ENCODE measurements around the gene CUX1. TPM values are rescaled to one million over a fixed set of nuclear protein-coding genes. Genes with fewer than 3 reads are reported as not detected.

Gene CUX1
- total RNA-seq, 4 donors from 2014 or later, result 64.1 to 142 (median 111) TPM

GRCh38 chr7:102055181-102055976 is 238.0 kb downstream of the CUX1 start:
- Histone ChIP-seq H3K9me3 (no peaks in the 10 kb centered on the region), H3K27me3 (no peaks in the 10 kb centered on the region), H3K27ac (no peak overlapping the region), H3K36me3 (no peaks in the 10 kb centered on the region), H3K4me1 (no peaks in the 10 kb centered on the region), H3K4me3 (no peak overlapping the region)
- DNase-seq, result no peak
- TF ChIP-seq, protein P1, sequence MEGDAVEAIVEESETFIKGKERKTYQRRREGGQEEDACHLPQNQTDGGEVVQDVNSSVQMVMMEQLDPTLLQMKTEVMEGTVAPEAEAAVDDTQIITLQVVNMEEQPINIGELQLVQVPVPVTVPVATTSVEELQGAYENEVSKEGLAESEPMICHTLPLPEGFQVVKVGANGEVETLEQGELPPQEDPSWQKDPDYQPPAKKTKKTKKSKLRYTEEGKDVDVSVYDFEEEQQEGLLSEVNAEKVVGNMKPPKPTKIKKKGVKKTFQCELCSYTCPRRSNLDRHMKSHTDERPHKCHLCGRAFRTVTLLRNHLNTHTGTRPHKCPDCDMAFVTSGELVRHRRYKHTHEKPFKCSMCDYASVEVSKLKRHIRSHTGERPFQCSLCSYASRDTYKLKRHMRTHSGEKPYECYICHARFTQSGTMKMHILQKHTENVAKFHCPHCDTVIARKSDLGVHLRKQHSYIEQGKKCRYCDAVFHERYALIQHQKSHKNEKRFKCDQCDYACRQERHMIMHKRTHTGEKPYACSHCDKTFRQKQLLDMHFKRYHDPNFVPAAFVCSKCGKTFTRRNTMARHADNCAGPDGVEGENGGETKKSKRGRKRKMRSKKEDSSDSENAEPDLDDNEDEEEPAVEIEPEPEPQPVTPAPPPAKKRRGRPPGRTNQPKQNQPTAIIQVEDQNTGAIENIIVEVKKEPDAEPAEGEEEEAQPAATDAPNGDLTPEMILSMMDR (IDR thresholded peaks at IDR 0.05), result no peak
- TF ChIP-seq POLR2A (IDR thresholded peaks at IDR 0.05), result no peak

GRCh38 chr7:102059524-102059923 is 242.1 kb downstream of the CUX1 start:
- no peaks in the 10 kb centered on the region for H3K27me3 ChIP-seq
- no peak for DNase-seq
- no peaks in the 10 kb centered on the region for H3K36me3 ChIP-seq
- no peaks in the 10 kb centered on the region for H3K9me3 ChIP-seq
- H3K4me3 ChIP-seq, result no peak overlapping the region
- H3K4me1 ChIP-seq, result no peaks in the 10 kb centered on the region
- TF ChIP-seq, protein P1 (IDR thresholded peaks at IDR 0.05), result no peak
- no peak for TF ChIP-seq POLR2A (IDR thresholded peaks at IDR 0.05)
- H3K27ac ChIP-seq, result no peak overlapping the region

- Histone ChIP-seq H3K27ac (no peak overlapping the region), H3K4me1 (no peaks in the 10 kb centered on the region), H3K27me3 (no peaks in the 10 kb centered on the region), H3K4me3 (no peak overlapping the region), H3K9me3 (no peaks in the 10 kb centered on the region), H3K36me3 (no peaks in the 10 kb centered on the region)
- TF ChIP-seq, protein P1 (IDR thresholded peaks at IDR 0.05), result no peak
- no peak for TF ChIP-seq POLR2A (IDR thresholded peaks at IDR 0.05)
- DNase-seq, result no peak
Observed at GRCh38 chr7:102061354-102061945, 244.0 kb downstream of the CUX1 start.

DNA sequence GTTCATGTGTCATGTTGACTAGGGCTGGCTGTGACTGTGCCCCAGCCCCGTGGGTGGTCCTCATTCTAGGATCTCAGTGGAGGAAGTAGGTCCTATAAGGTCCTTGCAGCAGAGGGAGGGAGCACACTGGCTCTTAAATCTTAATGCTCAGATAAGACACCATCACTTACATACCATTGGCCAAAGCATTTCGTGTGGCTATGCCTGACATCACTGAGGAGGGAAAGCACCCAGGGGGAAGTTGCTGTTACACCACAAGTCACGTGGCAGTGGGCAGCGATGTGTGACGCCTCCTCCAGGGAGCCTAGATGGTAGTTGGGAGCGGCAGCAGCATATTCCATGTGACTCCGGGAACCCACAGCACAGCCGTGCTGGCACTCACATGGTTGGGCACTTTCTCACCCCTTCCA is 244.6 kb downstream of the CUX1 start:
- TF ChIP-seq POLR2A (IDR thresholded peaks at IDR 0.05), result no peak
- TF ChIP-seq, protein P1 (IDR thresholded peaks at IDR 0.05), result no peak
- Histone ChIP-seq H3K27me3 (no peaks in the 10 kb centered on the region), H3K36me3 (no peaks in the 10 kb centered on the region), H3K4me3 (no peak overlapping the region), H3K27ac (no peak overlapping the region), H3K4me1 (no peaks in the 10 kb centered on the region), H3K9me3 (no peaks in the 10 kb centered on the region)
- DNase-seq, result peak in 1 of 3 donors; percentile 29

DNA sequence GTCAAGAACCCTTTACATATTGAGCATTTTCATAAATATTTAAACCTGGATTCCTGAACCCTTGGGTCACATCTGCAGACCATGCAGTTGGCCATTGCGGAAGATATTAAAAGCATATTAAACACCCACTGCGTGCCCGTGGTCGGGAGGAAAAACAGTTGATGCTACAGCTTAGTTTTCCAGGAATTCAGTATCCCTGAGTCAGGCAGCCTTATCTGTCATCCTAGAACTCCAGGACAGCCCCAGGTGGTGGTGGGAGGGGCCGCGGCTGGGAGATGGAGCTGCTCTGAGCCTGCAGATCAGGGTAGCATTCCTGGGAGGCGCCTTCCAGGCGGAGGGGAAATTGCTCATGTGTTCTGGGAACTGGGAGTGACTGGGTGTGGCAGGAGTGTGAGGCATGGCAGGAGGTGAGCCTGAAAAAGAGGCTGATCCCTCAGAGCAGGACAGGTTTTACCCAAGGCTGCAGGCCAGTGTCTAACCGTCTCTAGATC is 246.3 kb downstream of the CUX1 start:
- DNase-seq, result peak in 2 of 3 donors; percentile 64 to 66
- Histone ChIP-seq H3K27ac (peak overlapping the region in 1 of 4 donors; percentile 30), H3K9me3 (no peaks in the 10 kb centered on the region), H3K36me3 (no peaks in the 10 kb centered on the region), H3K27me3 (no peaks in the 10 kb centered on the region), H3K4me1 (no peaks in the 10 kb centered on the region), H3K4me3 (no peak overlapping the region)
- TF ChIP-seq, protein P1 (IDR thresholded peaks at IDR 0.05), result no peak
- no peak for TF ChIP-seq POLR2A (IDR thresholded peaks at IDR 0.05)
